Karpas-422 (cell line): ENCODE data around the gene KRTAP4-6. TPM values are rescaled to one million over a fixed set of nuclear protein-coding genes. Genes with fewer than 3 reads are reported as not detected.
"Not testable (repeated sequence)": the region's sequence is repeated elsewhere in the genome, so short reads cannot be mapped to it uniquely, and the experiment has no call there.

Source experiments
- DNase-seq: peaks from one replicate; pipeline ENCODE4 v3.0.0-alpha.2; 2015
- H2AFZ ChIP-seq: fragments of 200-600 bp; sonication (generic); 2 replicates; pipeline ENCODE4 v1.6.1; 2014; ENCODE audit warnings: antibody characterized with exemption, low read length, mixed read lengths
- H3K27ac ChIP-seq: fragments of 200-600 bp; sonication (generic); 2 replicates; pipeline ENCODE4 v1.5.1; 2014; ENCODE audit warnings: mild to moderate bottlenecking, low read length, moderate library complexity
- H3K27me3 ChIP-seq: fragments of 200-600 bp; sonication (generic); 2 replicates; pipeline ENCODE4 v1.6.1; 2014; ENCODE audit warnings: low read length, mixed read lengths
- H3K36me3 ChIP-seq: fragments of 200-600 bp; sonication (generic); 2 replicates; pipeline ENCODE4 v1.6.1; 2014; ENCODE audit warnings: low read length, mixed read lengths; ENCODE audit not compliant: insufficient read depth
- H3K4me1 ChIP-seq: fragments of 200-600 bp; sonication (generic); 2 replicates; pipeline ENCODE4 v1.6.1; 2014; ENCODE audit warnings: mild to moderate bottlenecking, low read length, mixed read lengths
- H3K4me2 ChIP-seq: fragments of 200-600 bp; sonication (generic); 2 replicates; pipeline ENCODE4 v1.6.1; 2014; ENCODE audit warnings: low read length, low read depth, mild to moderate bottlenecking; ENCODE audit not compliant: poor library complexity, severe bottlenecking
- H3K4me3 ChIP-seq: fragments of 200-600 bp; sonication (generic); 2 replicates; pipeline ENCODE4 v1.5.1; 2014; ENCODE audit warnings: mild to moderate bottlenecking, antibody characterized with exemption, low read length, mixed read lengths
- H3K79me2 ChIP-seq: fragments of 200-600 bp; sonication (generic); 2 replicates; pipeline ENCODE4 v1.6.1; 2014; ENCODE audit warnings: mild to moderate bottlenecking, low read length, mixed read lengths
- H3K9ac ChIP-seq: fragments of 200-600 bp; sonication (generic); 2 replicates; pipeline ENCODE4 v1.6.0; 2014; ENCODE audit warnings: low read length
- H3K9me2 ChIP-seq: fragments of 200-600 bp; sonication (generic), shearing (Covaris generic); replicated peaks from 2 replicates; pipeline ENCODE4 v1.6.0; 2014; ENCODE audit warnings: mild to moderate bottlenecking, low read length, moderate library complexity; ENCODE audit not compliant: insufficient read depth
- H3K9me3 ChIP-seq: fragments of 300-700, 200-600 bp; sonication (generic); 2 replicates; pipeline ENCODE4 v1.6.1; 2014; ENCODE audit warnings: low read length, mixed read lengths
- H4K20me1 ChIP-seq: fragments of 200-600 bp; sonication (generic); 2 replicates; pipeline ENCODE4 v1.6.1; 2014; ENCODE audit warnings: mild to moderate bottlenecking, antibody characterized with exemption, low read length, low read depth; ENCODE audit not compliant: insufficient read depth
- total RNA-seq: library from RNA; depleted of rRNA; stranded (reverse); fragments of >200 nt; shearing (Covaris generic); gene quantifications from 2 replicates; pipeline ENCODE4 v1.2.3, GENCODE V29; 2014; ENCODE audit warnings: low replicate concordance

KRTAP4-6 gene
- total RNA-seq, 1 experiment from 2014 or later, result not detected

- Histone ChIP-seq H3K27me3 (no peaks in the 10 kb centered on the region), H3K9me3 (no peaks in the 10 kb centered on the region), H3K4me3 (no peak overlapping the region), H4K20me1 (no peaks in the 10 kb centered on the region), H3K36me3 (no peaks in the 10 kb centered on the region), H3K79me2 (no peaks in the 10 kb centered on the region), H3K4me2 (no peak overlapping the region), H2AFZ (no peak overlapping the region), H3K27ac (no peak overlapping the region), H3K9me2 (no peaks in the 10 kb centered on the region), H3K4me1 (no peaks in the 10 kb centered on the region), H3K9ac (no peak overlapping the region)
- no peak for DNase-seq
Observed at GRCh38 chr17:41153856-41154255, 13.5 kb upstream of the KRTAP4-6 start.

- Histone ChIP-seq H3K36me3 (no peaks in the 10 kb centered on the region), H3K4me2 (no peak overlapping the region), H3K4me3 (no peak overlapping the region), H3K9ac (no peak overlapping the region), H3K9me3 (no peaks in the 10 kb centered on the region), H3K27ac (no peak overlapping the region), H2AFZ (no peak overlapping the region), H3K27me3 (no peaks in the 10 kb centered on the region), H4K20me1 (no peaks in the 10 kb centered on the region), H3K79me2 (no peaks in the 10 kb centered on the region), H3K4me1 (no peaks in the 10 kb centered on the region), H3K9me2 (no peaks in the 10 kb centered on the region)
- DNase-seq, result no peak
Observed at GRCh38 chr17:41151525-41151924, 11.2 kb upstream of the KRTAP4-6 start.

GRCh38 chr17:41150026-41150425 lies 9.7 kb upstream of the KRTAP4-6 start:
- DNase-seq, result no peak
- H2AFZ ChIP-seq, result no peak overlapping the region

GRCh38 chr17:41149652-41149985 lies 9.3 kb upstream of the KRTAP4-6 start, which contains the start of gene KRTAP4-5:
Gene KRTAP4-5, minus strand, starts transcription at chr17:41149825. Its CDS starts 58 bp downstream, at chr17:41149767.
- Histone ChIP-seq H3K9me3 (no peaks in the 10 kb centered on the region), H2AFZ (no peak within 1 kb of the TSS), H3K27ac (no peak within 1 kb of the TSS), H3K4me2 (no peak within 1 kb of the TSS), H3K9ac (no peak within 1 kb of the TSS), H3K4me1 (no peaks in the 10 kb centered on the region), H3K4me3 (no peak within 1 kb of the TSS), H3K79me2 (no peaks in the 10 kb centered on the region), H3K27me3 (no peaks in the 10 kb centered on the region), H4K20me1 (no peaks in the 10 kb centered on the region), H3K9me2 (no peaks in the 10 kb centered on the region), H3K36me3 (no peaks in the 10 kb centered on the region)
- no peak for DNase-seq

More at GRCh38 chr17:41150026-41150425, 9.7 kb upstream of the KRTAP4-6 start:
- H3K9me3 ChIP-seq, result no peaks in the 10 kb centered on the region
- no peak overlapping the region for H3K4me3 ChIP-seq
- no peak overlapping the region for H3K4me2 ChIP-seq
- no peaks in the 10 kb centered on the region for H3K27me3 ChIP-seq
- no peak overlapping the region for H3K9ac ChIP-seq
- no peak overlapping the region for H3K27ac ChIP-seq
- H4K20me1 ChIP-seq, result no peaks in the 10 kb centered on the region
- H3K36me3 ChIP-seq, result no peaks in the 10 kb centered on the region
- no peaks in the 10 kb centered on the region for H3K79me2 ChIP-seq
- H3K4me1 ChIP-seq, result no peaks in the 10 kb centered on the region
- no peaks in the 10 kb centered on the region for H3K9me2 ChIP-seq

- H3K4me3 ChIP-seq, H3K36me3 ChIP-seq, H3K79me2 ChIP-seq, H2AFZ ChIP-seq, H3K9me2 ChIP-seq, H3K27ac ChIP-seq, H3K27me3 ChIP-seq, DNase-seq, H3K4me2 ChIP-seq, H4K20me1 ChIP-seq, H3K4me1 ChIP-seq, H3K9ac ChIP-seq, H3K9me3 ChIP-seq: not testable (repeated sequence)
Observed at GRCh38 chr17:41148971-41149651, 8.8 kb upstream of the KRTAP4-6 start.

GRCh38 chr17:41147531-41148204 lies 7.3 kb upstream of the KRTAP4-6 start:
- peaks cover 3% of the 10 kb centered on the region; the same call in 1 of the 2 replicates for H3K9me3 ChIP-seq
- no peak overlapping the region for H3K4me2 ChIP-seq
- H3K36me3 ChIP-seq, result no peaks in the 10 kb centered on the region
- no peaks in the 10 kb centered on the region for H4K20me1 ChIP-seq
- no peaks in the 10 kb centered on the region for H3K27me3 ChIP-seq
- no peaks in the 10 kb centered on the region for H3K9me2 ChIP-seq
- no peak for DNase-seq
- no peak overlapping the region for H3K4me3 ChIP-seq
- H3K79me2 ChIP-seq, result no peaks in the 10 kb centered on the region
- H3K9ac ChIP-seq, result no peak overlapping the region
- no peak overlapping the region for H3K27ac ChIP-seq
- no peak overlapping the region for H2AFZ ChIP-seq
- H3K4me1 ChIP-seq, result no peaks in the 10 kb centered on the region

GRCh38 chr17:41145261-41145660 lies 4.9 kb upstream of the KRTAP4-6 start:
- Histone ChIP-seq H3K27ac (no peak overlapping the region), H2AFZ (no peak overlapping the region), H3K27me3 (no peaks in the 10 kb centered on the region), H3K4me3 (no peak overlapping the region), H4K20me1 (no peaks in the 10 kb centered on the region), H3K4me1 (no peaks in the 10 kb centered on the region), H3K36me3 (no peaks in the 10 kb centered on the region), H3K4me2 (no peak overlapping the region), H3K9me2 (no peaks in the 10 kb centered on the region), H3K9ac (no peak overlapping the region), H3K9me3 (peaks cover 3% of the 10 kb centered on the region; the same call in 1 of the 2 replicates), H3K79me2 (no peaks in the 10 kb centered on the region)
- no peak for DNase-seq

- H2AFZ ChIP-seq, result no peak overlapping the region
- no peaks in the 10 kb centered on the region for H3K79me2 ChIP-seq
- H3K9me3 ChIP-seq, result peaks cover 3% of the 10 kb centered on the region; the same call in 1 of the 2 replicates
- H3K9ac ChIP-seq, result no peak overlapping the region
- no peaks in the 10 kb centered on the region for H3K36me3 ChIP-seq
- no peak overlapping the region for H3K4me3 ChIP-seq
- no peak overlapping the region for H3K4me2 ChIP-seq
- H3K4me1 ChIP-seq, result no peaks in the 10 kb centered on the region
- no peaks in the 10 kb centered on the region for H4K20me1 ChIP-seq
- no peaks in the 10 kb centered on the region for H3K9me2 ChIP-seq
- DNase-seq, result no peak
- H3K27ac ChIP-seq, result no peak overlapping the region
- H3K27me3 ChIP-seq, result no peaks in the 10 kb centered on the region
Observed at GRCh38 chr17:41144846-41145245, 4.5 kb upstream of the KRTAP4-6 start.
